HG03378 (cell line): ENCODE data around the gene PHAF1.

ENCODE experiments used
- ATAC-seq: cut with Tn5 transposase; IDR thresholded peaks from one replicate; pipeline ENCODE4 v1.9.1; 2021; ENCODE audit warnings: mild to moderate bottlenecking, moderate library complexity; ENCODE audit not compliant: unreplicated experiment

Gene PHAF1

GRCh38 chr16:67162506-67163163 is 52.9 kb downstream of the PHAF1 start:
- ATAC-seq, result no peak

GRCh38 chr16:67163164-67163998 is 53.6 kb downstream of the PHAF1 start:
- ATAC-seq, result no peak

- no peak for ATAC-seq
These were observed 54.3 kb downstream of the PHAF1 start for GRCh38 chr16:67163999-67164558.

GRCh38 chr16:67164599-67165061 is 54.9 kb downstream of the PHAF1 start, which contains the start of gene HSF4:
Gene HSF4, plus strand, starts transcription at chr16:67164745. Its CDS starts 67 bp downstream, at chr16:67164812.
- no peak for ATAC-seq

- no peak for ATAC-seq
These were observed 55.7 kb downstream of the PHAF1 start for GRCh38 chr16:67165121-67166078.

- no peak for ATAC-seq
These were observed 56.4 kb downstream of the PHAF1 start for GRCh38 chr16:67166110-67166547.

GRCh38 chr16:67166598-67167168 is 56.9 kb downstream of the PHAF1 start:
- ATAC-seq, result no peak

GRCh38 chr16:67167588-67167987 is 57.8 kb downstream of the PHAF1 start:
- no peak for ATAC-seq

- no peak for ATAC-seq
These were observed 59.3 kb downstream of the PHAF1 start for GRCh38 chr16:67169011-67169451.

GRCh38 chr16:67169642-67170167 is 60.0 kb downstream of the PHAF1 start:
- no peak for ATAC-seq

- peak; percentile 32 for ATAC-seq
These were observed 60.6 kb downstream of the PHAF1 start, which contains the start of gene NOL3 for GRCh38 chr16:67170168-67170948. Gene NOL3, plus strand, starts transcription at chr16:67170538.

- no peak for ATAC-seq
These were observed 61.4 kb downstream of the PHAF1 start for GRCh38 chr16:67170949-67171649.

GRCh38 chr16:67173323-67173722 is 63.6 kb downstream of the PHAF1 start:
- no peak for ATAC-seq

- peak; percentile 40 for ATAC-seq
These were observed 64.3 kb downstream of the PHAF1 start for GRCh38 chr16:67173808-67174705.

GRCh38 chr16:67174706-67175231 is 65.0 kb downstream of the PHAF1 start:
- no peak for ATAC-seq

GRCh38 chr16:67176662-67177061 is 66.9 kb downstream of the PHAF1 start:
- no peak for ATAC-seq
